ENCODE data around the gene FFAR1. TPM values are rescaled to one million over a fixed set of nuclear protein-coding genes. Genes with fewer than 3 reads are reported as not detected.

The FFAR1 gene
- total RNA-seq, 1 experiment from 2014 or later: not detected

GRCh38 chr19:35389192-35389861 lies 41.6 kb downstream of the FFAR1 start:
- no peak for DNase-seq (ENCODE audit: low read depth)

GRCh38 chr19:35392742-35393715 lies 45.3 kb downstream of the FFAR1 start:
- no peak for DNase-seq (ENCODE audit: low read depth)

GRCh38 chr19:35395382-35396199 lies 47.9 kb downstream of the FFAR1 start:
- DNase-seq (ENCODE audit: low read depth): peak; percentile 48

GRCh38 chr19:35396240-35396885 lies 48.7 kb downstream of the FFAR1 start:
- no peak for DNase-seq (ENCODE audit: low read depth)

- no peak for DNase-seq (ENCODE audit: low read depth)
Measured at GRCh38 chr19:35397064-35397463, 49.4 kb downstream of the FFAR1 start.

Other genes with a start within 250 kb of the FFAR1 start
- gene FXYD3, start 232.1 kb upstream of the FFAR1 start, total RNA-seq (2014; rRNA removed; shearing (Covaris generic)): 3.0 and 3.7 TPM in 2 replicates
- 0.36 TPM in 1 of 2 replicates, not detected in the other for gene LGI4, start 212.8 kb upstream of the FFAR1 start, total RNA-seq (2014; rRNA removed; shearing (Covaris generic))
- 0.98 TPM in 1 of 2 replicates, not detected in the other for gene FXYD1, start 209.1 kb upstream of the FFAR1 start, total RNA-seq (2014; rRNA removed; shearing (Covaris generic))
- not detected in 2 replicates for gene FXYD7, start 204.6 kb upstream of the FFAR1 start, total RNA-seq (2014; rRNA removed; shearing (Covaris generic))
- 258 and 338 TPM in 2 replicates for gene FXYD5, start 193.2 kb upstream of the FFAR1 start, total RNA-seq (2014; rRNA removed; shearing (Covaris generic))
- gene FAM187B, start 119.2 kb upstream of the FFAR1 start, total RNA-seq (2014; rRNA removed; shearing (Covaris generic)): not detected in 2 replicates
- gene LSR, start 98.9 kb upstream of the FFAR1 start, total RNA-seq (2014; rRNA removed; shearing (Covaris generic)): 1.8 TPM in 2 replicates
- 33.9 and 37.4 TPM in 2 replicates for gene USF2, start 78.9 kb upstream of the FFAR1 start, total RNA-seq (2014; rRNA removed; shearing (Covaris generic))
- gene HAMP, start 65.4 kb upstream of the FFAR1 start, total RNA-seq (2014; rRNA removed; shearing (Covaris generic)): not detected in 2 replicates
- not detected in 2 replicates for gene MAG, start 55.7 kb upstream of the FFAR1 start, total RNA-seq (2014; rRNA removed; shearing (Covaris generic))
- gene CD22, start 18.7 kb upstream of the FFAR1 start, total RNA-seq (2014; rRNA removed; shearing (Covaris generic)): 0.20 and 0.24 TPM in 2 replicates
- not detected in 2 replicates for gene FFAR3, start 10.6 kb downstream of the FFAR1 start, total RNA-seq (2014; rRNA removed; shearing (Covaris generic))
- gene GPR42, start 23.2 kb downstream of the FFAR1 start, total RNA-seq (2014; rRNA removed; shearing (Covaris generic)): not detected in 2 replicates
- gene FFAR2, start 100.4 kb downstream of the FFAR1 start, total RNA-seq (2014; rRNA removed; shearing (Covaris generic)): not detected in 2 replicates
- gene KRTDAP, start 142.6 kb downstream of the FFAR1 start, total RNA-seq (2014; rRNA removed; shearing (Covaris generic)): not detected in 2 replicates
- gene DMKN, start 165.7 kb downstream of the FFAR1 start, total RNA-seq (2014; rRNA removed; shearing (Covaris generic)): 2.9 TPM in 1 of 2 replicates, not detected in the other
- not detected in 2 replicates for gene SBSN, start 180.4 kb downstream of the FFAR1 start, total RNA-seq (2014; rRNA removed; shearing (Covaris generic))
- gene GAPDHS, start 185.6 kb downstream of the FFAR1 start, total RNA-seq (2014; rRNA removed; shearing (Covaris generic)): 0.20 TPM in 1 of 2 replicates, not detected in the other
- 133 and 153 TPM in 2 replicates for gene TMEM147, start 197.7 kb downstream of the FFAR1 start, total RNA-seq (2014; rRNA removed; shearing (Covaris generic))
- 0.12 TPM in 1 of 2 replicates, not detected in the other for gene ATP4A, start 215.8 kb downstream of the FFAR1 start, total RNA-seq (2014; rRNA removed; shearing (Covaris generic))
- gene PMIS2, start 238.3 kb downstream of the FFAR1 start, total RNA-seq (2014; rRNA removed; shearing (Covaris generic)): not detected in 2 replicates

All from RPMI7951 (cell line).